Neural cell (in vitro differentiated cells): ENCODE data around the gene PARP12. TPM values are rescaled to one million over a fixed set of nuclear protein-coding genes. Genes with fewer than 3 reads are reported as not detected.
"Not testable (repeated sequence)": the region's sequence is repeated elsewhere in the genome, so short reads cannot be mapped to it uniquely, and the experiment has no call there.

Experiments used
- H2AFZ ChIP-seq: fragments of 200-600, 300-800 bp; sonication (generic), shearing (Covaris generic); 2 replicates; pipeline ENCODE4 v1.6.0; 2014; ENCODE audit warnings: low read depth, mild to moderate bottlenecking, antibody characterized with exemption, low read length, moderate library complexity
- H3F3A ChIP-seq: fragments of 200-600 bp; shearing (Covaris generic); 2 replicates; pipeline ENCODE4 v1.6.1; 2016; ENCODE audit warnings: mild to moderate bottlenecking, moderate library complexity, mixed read lengths, antibody characterized with exemption, low read length; ENCODE audit not compliant: insufficient read depth, poor library complexity, severe bottlenecking
- H3K27ac ChIP-seq: fragments of 200-600, 300-800 bp; sonication (generic), shearing (Covaris generic); 2 replicates; pipeline ENCODE4 v1.5.1; 2014; ENCODE audit warnings: mild to moderate bottlenecking, low read length, moderate library complexity
- H3K27me3 ChIP-seq: fragments of 300-800, 200-600 bp; sonication (generic), shearing (Covaris generic); 2 replicates; pipeline ENCODE4 v1.6.0; 2014; ENCODE audit warnings: mild to moderate bottlenecking, low read depth, low read length, moderate library complexity; ENCODE audit not compliant: insufficient read depth
- H3K36me3 ChIP-seq: fragments of 300-800, 200-600 bp; sonication (generic), shearing (Covaris generic); 2 replicates; pipeline ENCODE4 v1.5.1; 2014; ENCODE audit warnings: mild to moderate bottlenecking, antibody characterized with exemption, low read length, moderate library complexity; ENCODE audit not compliant: insufficient read depth
- H3K4me2 ChIP-seq: fragments of 300-800, 200-600 bp; sonication (generic), shearing (Covaris generic); 2 replicates; pipeline ENCODE4 v1.6.0; 2014; ENCODE audit warnings: mild to moderate bottlenecking, low read length
- H3K4me3 ChIP-seq: fragments of 300-800, 200-600 bp; sonication (generic), shearing (Covaris generic); 2 replicates; pipeline ENCODE4 v1.5.1; 2014; ENCODE audit warnings: mild to moderate bottlenecking, low read length, moderate library complexity
- H3K79me2 ChIP-seq: fragments of 200-600 bp; shearing (Covaris generic); replicated peaks from 2 replicates; pipeline ENCODE4 v1.6.0; 2014; ENCODE audit warnings: mild to moderate bottlenecking, low read length, moderate library complexity; ENCODE audit not compliant: insufficient read depth
- H3K9ac ChIP-seq: fragments of 300-800, 200-600 bp; sonication (generic), shearing (Covaris generic); 2 replicates; pipeline ENCODE4 v1.6.1; 2016; ENCODE audit warnings: mild to moderate bottlenecking, low read length, mixed read lengths
- H3K9me2 ChIP-seq: fragments of 200-600 bp; shearing (Covaris generic); 2 replicates; pipeline ENCODE4 v1.6.1; 2016; ENCODE audit warnings: mild to moderate bottlenecking, low read length, mixed read lengths; ENCODE audit not compliant: insufficient read depth
- H3K9me3 ChIP-seq: fragments of 200-600, 300-800 bp; sonication (generic), shearing (Covaris generic); 2 replicates; pipeline ENCODE4 v1.6.1; 2016; ENCODE audit warnings: mild to moderate bottlenecking, mixed run types, low read length, moderate library complexity, mixed read lengths
- H4K20me1 ChIP-seq: fragments of 200-600 bp; shearing (Covaris generic); 2 replicates; pipeline ENCODE4 v1.6.1; 2016; ENCODE audit warnings: mild to moderate bottlenecking, mixed run types; ENCODE audit not compliant: insufficient read depth
- CTCF ChIP-seq: fragments of 450-650 bp; IDR thresholded peaks from 2 replicates; pipeline ENCODE4 v1.5.1; 2014; ENCODE audit warnings: antibody characterized with exemption, mild to moderate bottlenecking, moderate library complexity; ENCODE audit not compliant: poor library complexity, severe bottlenecking
- EZH2 ChIP-seq: fragments of 200-600, 300-800 bp; shearing (Covaris generic), sonication (generic); IDR thresholded peaks from 2 replicates; pipeline ENCODE4 v1.6.1; 2014; ENCODE audit warnings: antibody characterized with exemption, low read length, borderline replicate concordance, mild to moderate bottlenecking; ENCODE audit not compliant: insufficient read depth, poor library complexity, severe bottlenecking
- MXI1 ChIP-seq: fragments of 450-650 bp; conservative IDR thresholded peaks from 2 replicates; pipeline ENCODE4 v1.6.1; 2014; ENCODE audit warnings: antibody characterized with exemption, mild to moderate bottlenecking; ENCODE audit not compliant: poor library complexity, severe bottlenecking
- POLR2AphosphoS5 ChIP-seq: IDR thresholded peaks from 2 replicates; pipeline ENCODE4 v1.6.1; 2012
- RAD21 ChIP-seq: fragments of 450-650 bp; conservative IDR thresholded peaks from 2 replicates; pipeline ENCODE4 v1.6.1; 2014; ENCODE audit warnings: antibody characterized with exemption, mild to moderate bottlenecking, moderate library complexity
- REST ChIP-seq: IDR thresholded peaks from 2 replicates; pipeline ENCODE4 v1.6.1; 2012; ENCODE audit warnings: borderline replicate concordance
- SMC3 ChIP-seq: fragments of 450-650 bp; conservative IDR thresholded peaks from 2 replicates; pipeline ENCODE4 v1.6.1; 2014; ENCODE audit warnings: antibody characterized with exemption, mild to moderate bottlenecking, moderate library complexity; ENCODE audit not compliant: poor library complexity
- TAF1 ChIP-seq: IDR thresholded peaks from 2 replicates; pipeline ENCODE4 v1.6.1; 2012; ENCODE audit warnings: low read depth
- polyA minus RNA-seq: library from RNA; depleted of rRNA, polyadenylated mRNA; stranded (reverse); fragments of >200 nt; gene quantifications from 2 replicates; pipeline ENCODE4 v1.2.3, GENCODE V29; 2014
- polyA plus RNA-seq: library from polyadenylated mRNA; depleted of rRNA; stranded (reverse); fragments of >200 nt; gene quantifications from 2 replicates; pipeline ENCODE4 v1.2.3, GENCODE V29; 2014

PARP12 gene, protein sequence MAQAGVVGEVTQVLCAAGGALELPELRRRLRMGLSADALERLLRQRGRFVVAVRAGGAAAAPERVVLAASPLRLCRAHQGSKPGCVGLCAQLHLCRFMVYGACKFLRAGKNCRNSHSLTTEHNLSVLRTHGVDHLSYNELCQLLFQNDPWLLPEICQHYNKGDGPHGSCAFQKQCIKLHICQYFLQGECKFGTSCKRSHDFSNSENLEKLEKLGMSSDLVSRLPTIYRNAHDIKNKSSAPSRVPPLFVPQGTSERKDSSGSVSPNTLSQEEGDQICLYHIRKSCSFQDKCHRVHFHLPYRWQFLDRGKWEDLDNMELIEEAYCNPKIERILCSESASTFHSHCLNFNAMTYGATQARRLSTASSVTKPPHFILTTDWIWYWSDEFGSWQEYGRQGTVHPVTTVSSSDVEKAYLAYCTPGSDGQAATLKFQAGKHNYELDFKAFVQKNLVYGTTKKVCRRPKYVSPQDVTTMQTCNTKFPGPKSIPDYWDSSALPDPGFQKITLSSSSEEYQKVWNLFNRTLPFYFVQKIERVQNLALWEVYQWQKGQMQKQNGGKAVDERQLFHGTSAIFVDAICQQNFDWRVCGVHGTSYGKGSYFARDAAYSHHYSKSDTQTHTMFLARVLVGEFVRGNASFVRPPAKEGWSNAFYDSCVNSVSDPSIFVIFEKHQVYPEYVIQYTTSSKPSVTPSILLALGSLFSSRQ
- 0.44 TPM in 1 of 2 replicates, not detected in the other for polyA plus RNA-seq
- not detected in 2 replicates for polyA minus RNA-seq

DNA sequence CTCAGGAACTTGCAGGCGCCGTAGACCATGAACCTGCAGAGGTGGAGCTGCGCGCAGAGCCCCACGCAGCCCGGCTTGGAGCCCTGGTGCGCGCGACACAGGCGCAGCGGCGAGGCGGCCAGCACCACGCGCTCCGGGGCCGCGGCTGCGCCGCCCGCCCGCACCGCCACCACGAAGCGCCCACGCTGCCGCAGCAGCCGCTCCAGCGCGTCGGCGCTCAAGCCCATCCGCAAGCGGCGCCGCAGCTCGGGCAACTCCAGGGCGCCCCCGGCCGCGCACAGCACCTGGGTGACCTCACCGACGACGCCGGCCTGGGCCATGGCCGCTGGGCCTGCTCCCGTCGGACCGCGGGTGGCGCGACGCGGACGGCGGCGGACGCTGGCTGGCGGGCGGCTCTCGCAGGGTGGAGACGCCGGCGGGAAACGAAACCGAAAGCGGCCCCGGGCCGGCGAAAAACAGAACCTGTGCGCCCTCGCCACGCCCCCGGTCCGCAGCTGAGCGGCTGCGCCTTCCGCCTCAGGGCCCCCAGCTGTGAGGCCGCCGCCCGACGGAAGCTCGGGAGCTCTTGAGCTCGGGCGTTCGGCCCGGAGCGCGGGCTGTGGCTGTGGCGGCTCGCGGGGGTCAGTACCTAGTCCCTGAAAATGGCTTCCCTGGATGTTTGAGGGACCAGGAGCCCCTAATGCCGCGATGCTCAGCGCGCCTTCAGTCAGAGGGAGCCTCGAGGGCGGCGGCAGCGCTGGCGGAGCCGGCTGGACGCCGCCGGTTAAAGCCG is at the start of gene PARP12:
PARP12 (minus strand) TSS at position 424 of the 772 bp plus-strand sequence; CDS start at position 320, 104 bp downstream.
- Histone ChIP-seq H3K79me2 (no peaks in the 10 kb centered on the region), H3K4me2 (no peak within 1 kb of the TSS), H2AFZ (no peak within 1 kb of the TSS), H4K20me1 (no peaks in the 10 kb centered on the region), H3K27ac (no peak within 1 kb of the TSS), H3K27me3 (peaks cover 45% of the 10 kb centered on the region), H3K9ac (no peak within 1 kb of the TSS), H3K9me2 (no peaks in the 10 kb centered on the region), H3K36me3 (no peaks in the 10 kb centered on the region), H3K9me3 (peaks cover 4% of the 10 kb centered on the region), H3K4me3 (peak within 1 kb of the TSS; percentile 59), H3F3A (no peaks in the 10 kb centered on the region)
- TF ChIP-seq EZH2: no peak
- no peak for TF ChIP-seq RAD21
- peak; percentile 17 for TF ChIP-seq CTCF
- TF ChIP-seq TAF1: no peak
- peak; percentile 26 for TF ChIP-seq MXI1
- no peak for TF ChIP-seq SMC3
- no peak for TF ChIP-seq POLR2AphosphoS5

GRCh38 chr7:140108777-140109176 is 46.0 kb upstream of the PARP12 start:
- H3K36me3 ChIP-seq: peaks cover 12% of the 10 kb centered on the region
- H3K27ac ChIP-seq, H3K27me3 ChIP-seq, H3K4me2 ChIP-seq, H4K20me1 ChIP-seq, H3K9me3 ChIP-seq, H3K79me2 ChIP-seq, H3K9ac ChIP-seq, H3K4me3 ChIP-seq, H3F3A ChIP-seq, H3K9me2 ChIP-seq, H2AFZ ChIP-seq: not testable (repeated sequence)

- no peaks in the 10 kb centered on the region for H3F3A ChIP-seq
- H3K4me2 ChIP-seq: no peak overlapping the region
- no peaks in the 10 kb centered on the region for H4K20me1 ChIP-seq
- peaks cover 13% of the 10 kb centered on the region for H3K36me3 ChIP-seq
- no peak overlapping the region for H2AFZ ChIP-seq
- H3K9me2 ChIP-seq: no peaks in the 10 kb centered on the region
- no peak overlapping the region for H3K27ac ChIP-seq
- no peaks in the 10 kb centered on the region for H3K9me3 ChIP-seq
- TF ChIP-seq RAD21 (no peak), SMC3 (no peak), POLR2AphosphoS5 (no peak), REST (no peak), CTCF (no peak)
- no peaks in the 10 kb centered on the region for H3K79me2 ChIP-seq
- H3K4me3 ChIP-seq: no peak overlapping the region
- H3K9ac ChIP-seq: no peak overlapping the region
- no peaks in the 10 kb centered on the region for H3K27me3 ChIP-seq
These were observed 33.7 kb upstream of the PARP12 start for GRCh38 chr7:140096459-140096858.
